Endothelial cell of umbilical vein (primary cell): ENCODE results near the gene MYADML2. TPM values are rescaled to one million over a fixed set of nuclear protein-coding genes. Genes with fewer than 3 reads are reported as not detected.

Experiments
- BruUV-seq: library from RNA; stranded (reverse); fragments of 400-500 nt; replicated peaks from 2 replicates; lab custom pipeline; 2021; lab: Mats Ljungman, UMichigan
- CTCF ChIA-PET: fragments of 300-600, 350-600 bp; sonication (Branson Sonifier 250); formaldehyde crosslinking; loops from one replicate; lab custom pipeline; 2021; ENCODE audit warnings: antibody characterized with exemption, inconsistent platforms; lab: Charles Lee
- POLR2A ChIA-PET: fragments of 300-600, 350-600 bp; sonication (Branson Sonifier 250); formaldehyde crosslinking; loops from one replicate; lab custom pipeline; 2021; ENCODE audit warnings: antibody characterized with exemption, inconsistent platforms; lab: Charles Lee
- DNase-seq: peaks from one replicate; pipeline ENCODE4 v3.0.0-alpha.2; 2011; ENCODE audit warnings: low read depth, low spot score
- FAIRE-seq: peaks from 2 replicates; lab custom pipeline; 2011; peaks lifted over from hg19 to GRCh38; lab: Jason Lieb, UNC
- H2AFZ ChIP-seq: 2 replicates; pipeline ENCODE4 v1.6.0; 2012; ENCODE audit warnings: low read depth, low read length, control low read depth, inconsistent platforms
- H3K27ac ChIP-seq: 2 replicates; pipeline ENCODE4 v1.5.1; 2011; ENCODE audit warnings: low read depth, mild to moderate bottlenecking, control low read depth, low read length, moderate library complexity; ENCODE audit not compliant: insufficient read depth
- H3K27me3 ChIP-seq, 2 experiments: 2 replicates each; pipeline versions ENCODE4 v1.6.0 to v1.6.1; 2011; ENCODE audit warnings: low read length in 2 of 2, mixed read lengths in 1 of 2; ENCODE audit not compliant: control insufficient read depth in 2 of 2, insufficient read depth in 2 of 2
- H3K36me3 ChIP-seq, 2 experiments: 2 replicates in 1 of 2; 3 replicates in 1 of 2; pipeline ENCODE4 v1.5.1; 2011; ENCODE audit warnings: low read length in 2 of 2, mild to moderate bottlenecking in 1 of 2, moderate library complexity in 1 of 2; ENCODE audit not compliant: control insufficient read depth in 2 of 2, insufficient read depth in 2 of 2; ENCODE audit errors: extremely low read depth in 1 of 2
- H3K4me1 ChIP-seq: 3 replicates; pipeline ENCODE4 v1.5.1; 2011; ENCODE audit warnings: mild to moderate bottlenecking, low read length; ENCODE audit not compliant: control insufficient read depth, insufficient read depth; ENCODE audit errors: extremely low read depth
- H3K4me2 ChIP-seq: 2 replicates; pipeline ENCODE4 v1.6.1; 2011; ENCODE audit warnings: low read length, control low read depth, mixed read lengths; ENCODE audit not compliant: insufficient read depth
- H3K4me3 ChIP-seq, 3 experiments: fragments of 200-600 bp in 1 of 3; sonication (generic), shearing (Covaris generic) in 1 of 3; replicated peaks in 1 of 3; 2 replicates each; pipeline ENCODE4 v1.5.1; 2011 to 2016; ENCODE audit warnings: control low read depth in 3 of 3, low read length in 3 of 3, mild to moderate bottlenecking in 2 of 3, inconsistent platforms in 1 of 3, low read depth in 1 of 3, moderate library complexity in 1 of 3; ENCODE audit not compliant: insufficient read depth in 1 of 3
- H3K79me2 ChIP-seq: 2 replicates; pipeline ENCODE4 v1.6.0; 2012; ENCODE audit warnings: low read length, inconsistent platforms; ENCODE audit not compliant: control insufficient read depth, insufficient read depth
- H3K9ac ChIP-seq: replicated peaks from 2 replicates; pipeline ENCODE3; 2011; ENCODE audit warnings: low read length, control low read depth; ENCODE audit not compliant: insufficient read depth; ENCODE audit errors: extremely low read depth
- H3K9me1 ChIP-seq: replicated peaks from 3 replicates; pipeline ENCODE4 v1.6.0; 2011; ENCODE audit warnings: mild to moderate bottlenecking, low read length; ENCODE audit not compliant: control insufficient read depth, insufficient read depth; ENCODE audit errors: extremely low read depth
- H3K9me3 ChIP-seq: replicated peaks from 2 replicates; pipeline ENCODE4 v1.5.1; 2012; ENCODE audit warnings: low read length, inconsistent platforms; ENCODE audit not compliant: control insufficient read depth, insufficient read depth
- H4K20me1 ChIP-seq: replicated peaks from 2 replicates; pipeline ENCODE3; 2011; ENCODE audit warnings: mild to moderate bottlenecking, low read length; ENCODE audit not compliant: control insufficient read depth, insufficient read depth; ENCODE audit errors: extremely low read depth
- CTCF ChIP-seq, 2 donors: IDR thresholded peaks; 1 replicate in 1 of 2; 2 replicates in 1 of 2; pipeline ENCODE4 v1.5.1; 2011; ENCODE audit warnings: low read length in 2 of 2, mild to moderate bottlenecking in 2 of 2, moderate library complexity in 2 of 2, control low read depth in 1 of 2, inconsistent platforms in 1 of 2, low read depth in 1 of 2; ENCODE audit not compliant: insufficient read depth in 1 of 2; ENCODE audit errors: extremely low read depth in 1 of 2
- EZH2 ChIP-seq: IDR thresholded peaks from 2 replicates; pipeline ENCODE4 v1.6.1; 2012; ENCODE audit warnings: borderline replicate concordance, low read depth, mild to moderate bottlenecking, moderate library complexity, low read length, inconsistent platforms; ENCODE audit not compliant: severe bottlenecking
- FOS ChIP-seq: IDR thresholded peaks from 2 replicates; pipeline ENCODE4 v1.6.1; 2011; ENCODE audit warnings: mild to moderate bottlenecking, low read length, moderate library complexity, borderline replicate concordance; ENCODE audit not compliant: insufficient read depth
- GATA2 ChIP-seq: IDR thresholded peaks from 2 replicates; pipeline ENCODE4 v1.7.0; 2011; ENCODE audit warnings: low read depth, mild to moderate bottlenecking, moderate library complexity, mixed read lengths, low read length; ENCODE audit not compliant: insufficient read length, insufficient read depth
- JUN ChIP-seq: IDR thresholded peaks from 2 replicates; pipeline ENCODE4 v1.6.1; 2011; ENCODE audit warnings: borderline replicate concordance, low read depth; ENCODE audit not compliant: insufficient read length, insufficient read depth
- MAX ChIP-seq: IDR thresholded peaks from 2 replicates; pipeline ENCODE4 v1.6.1; 2011; ENCODE audit not compliant: insufficient read depth, insufficient read length
- MYC ChIP-seq: IDR thresholded peaks from one replicate; pipeline ENCODE4 v1.6.1; 2011; ENCODE audit warnings: mild to moderate bottlenecking, low read depth, low read length
- POLR2A ChIP-seq: IDR thresholded peaks from 2 replicates; pipeline ENCODE4 v1.6.1; 2012; ENCODE audit warnings: low read depth, mild to moderate bottlenecking, control low read depth, low read length
- POLR2AphosphoS5 ChIP-seq: IDR thresholded peaks from 2 replicates; pipeline ENCODE4 v1.6.1; 2012; ENCODE audit warnings: low read depth, mild to moderate bottlenecking, control low read depth, low read length, moderate library complexity; ENCODE audit not compliant: insufficient read depth
- dilution Hi-C: fragments of 300-500 bp; cut with MboI; formaldehyde crosslinking; loops from one replicate; pipeline ENCODE4 v1.15.0; 2019; ENCODE audit warnings: low sequenced_read_pairs; ENCODE audit not compliant: extremely low pct_ligation_motif_present
- intact Hi-C: fragments of 100-400 bp; cut with micrococcal nuclease; formaldehyde crosslinking; loops from one replicate; pipeline ENCODE4 v1.10.0; 2022
- polyA plus RNA-seq, 4 experiments: library from polyadenylated mRNA; depleted of rRNA in 3 of 4; stranded (reverse) in 3 of 4; unstranded in 1 of 4; fragments of >200 nt; gene quantifications; 2 replicates each; pipeline versions ENCODE4 v1.2.1 to v1.2.3, GENCODE V29; 2011 to 2012; ENCODE audit warnings: missing spikeins in 1 of 4
- total RNA-seq: library from RNA; stranded (reverse); gene quantifications from 2 replicates; pipeline ENCODE4 v1.2.3, GENCODE V29; 2021

Gene MYADML2
- total and polyA plus RNA-seq, 2 donors (not counting 3 experiments of a cell fraction or from before 2014, with no cell fraction given), result not detected

GRCh38 chr17:81927653-81928543, 19.1 kb downstream of the MYADML2 start, which contains the start of gene MAFG:
Gene MAFG, minus strand, starts transcription at chr17:81927735. Its CDS starts 4,550 bp downstream, at chr17:81923185.
- Histone ChIP-seq H3K9ac (peak within 1 kb of the TSS; percentile 94), H2AFZ (peak within 1 kb of the TSS; percentile 66), H3K4me1 (peaks cover 17% of the 10 kb centered on the region), H3K27ac (peak within 1 kb of the TSS; percentile 77), H3K27me3 (no peaks in the 10 kb centered on the region), H3K4me2 (peak within 1 kb of the TSS; percentile 79), H3K9me3 (no peaks in the 10 kb centered on the region), H3K79me2 (peaks cover 41% of the 10 kb centered on the region), H3K4me3 (peak within 1 kb of the TSS; percentile 17 to 64 (median 49)), H3K36me3 (no peaks in the 10 kb centered on the region), H4K20me1 (no peaks in the 10 kb centered on the region), H3K9me1 (no peaks in the 10 kb centered on the region)
- dilution Hi-C loops, result no loop called here
- intact Hi-C loops, result loop anchor here (1.0 to 5.0 kb wide), 5 partner anchors 9 to 95 kb away; partner anchors contain the start of genes CENPX, LRRC45, P4HB and PCYT2
- DNase-seq (peak; percentile 97), FAIRE-seq (peak; percentile 90)
- no TSS peak for BruUV-seq
- TF ChIP-seq GATA2 (no peak), FOS (no peak), EZH2 (no peak), JUN (no peak), MYC (no peak), POLR2A (peak; percentile 57), MAX (peak; percentile 88), POLR2AphosphoS5 (peak; percentile 72), CTCF (IDR thresholded peaks at IDR 0.05; ENCODE audit: extremely low read depth in 1 of 2, insufficient read depth in 1 of 2, low read depth in 1 of 2, low read length in 2 of 2) (peak; percentile 29 to 47)
- ChIA-PET POLR2A (no interaction called here), CTCF (interaction anchor here (0.6 to 3.0 kb wide), 12 partner anchors 9 to 308 kb away, joined by 3 to 24 read pairs (median 4); partner anchors contain the start of genes NOTUM, PCYT2 and PYCR1)
